ENCODE measurements around the gene ETFDH.

DNA sequence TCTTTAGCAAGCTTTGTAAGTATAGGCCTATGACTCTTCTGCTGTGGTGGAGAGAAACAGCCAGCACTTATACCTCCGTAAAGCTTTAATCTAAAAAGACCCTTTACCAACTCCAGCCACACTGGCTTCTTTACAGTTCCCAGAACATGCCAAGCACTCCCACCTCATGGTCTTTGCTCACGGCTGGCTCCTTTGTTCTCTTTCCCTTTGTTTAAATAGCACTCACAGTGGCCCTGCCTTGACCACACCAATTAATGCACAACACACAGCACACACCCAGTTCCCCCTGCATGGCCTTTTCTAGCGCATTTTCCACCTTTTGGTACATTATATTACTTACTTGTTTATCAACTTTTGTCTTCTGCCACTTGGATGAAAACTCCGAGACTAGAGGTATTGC lies 32.2 kb downstream of the ETFDH start:
- TF ChIP-seq GABPB1 (CRISPR knock-in tag; IDR thresholded peaks at IDR 0.05) = no peak
- no peak for TF ChIP-seq KAT7 (CRISPR knock-in tag; IDR thresholded peaks at IDR 0.05; ENCODE audit: borderline replicate concordance)
- TF ChIP-seq, protein P1, sequence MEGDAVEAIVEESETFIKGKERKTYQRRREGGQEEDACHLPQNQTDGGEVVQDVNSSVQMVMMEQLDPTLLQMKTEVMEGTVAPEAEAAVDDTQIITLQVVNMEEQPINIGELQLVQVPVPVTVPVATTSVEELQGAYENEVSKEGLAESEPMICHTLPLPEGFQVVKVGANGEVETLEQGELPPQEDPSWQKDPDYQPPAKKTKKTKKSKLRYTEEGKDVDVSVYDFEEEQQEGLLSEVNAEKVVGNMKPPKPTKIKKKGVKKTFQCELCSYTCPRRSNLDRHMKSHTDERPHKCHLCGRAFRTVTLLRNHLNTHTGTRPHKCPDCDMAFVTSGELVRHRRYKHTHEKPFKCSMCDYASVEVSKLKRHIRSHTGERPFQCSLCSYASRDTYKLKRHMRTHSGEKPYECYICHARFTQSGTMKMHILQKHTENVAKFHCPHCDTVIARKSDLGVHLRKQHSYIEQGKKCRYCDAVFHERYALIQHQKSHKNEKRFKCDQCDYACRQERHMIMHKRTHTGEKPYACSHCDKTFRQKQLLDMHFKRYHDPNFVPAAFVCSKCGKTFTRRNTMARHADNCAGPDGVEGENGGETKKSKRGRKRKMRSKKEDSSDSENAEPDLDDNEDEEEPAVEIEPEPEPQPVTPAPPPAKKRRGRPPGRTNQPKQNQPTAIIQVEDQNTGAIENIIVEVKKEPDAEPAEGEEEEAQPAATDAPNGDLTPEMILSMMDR (IDR thresholded peaks at IDR 0.05) = no peak
- TF ChIP-seq SP1 (CRISPR knock-in tag; conservative IDR thresholded peaks at IDR 0.05) = no peak
- TF ChIP-seq NFYB (CRISPR knock-in tag; conservative IDR thresholded peaks at IDR 0.05; ENCODE audit: low read depth) = no peak
- TF ChIP-seq, protein P2, sequence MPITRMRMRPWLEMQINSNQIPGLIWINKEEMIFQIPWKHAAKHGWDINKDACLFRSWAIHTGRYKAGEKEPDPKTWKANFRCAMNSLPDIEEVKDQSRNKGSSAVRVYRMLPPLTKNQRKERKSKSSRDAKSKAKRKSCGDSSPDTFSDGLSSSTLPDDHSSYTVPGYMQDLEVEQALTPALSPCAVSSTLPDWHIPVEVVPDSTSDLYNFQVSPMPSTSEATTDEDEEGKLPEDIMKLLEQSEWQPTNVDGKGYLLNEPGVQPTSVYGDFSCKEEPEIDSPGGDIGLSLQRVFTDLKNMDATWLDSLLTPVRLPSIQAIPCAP (CRISPR knock-in tag; IDR thresholded peaks at IDR 0.05) = no peak
- TF ChIP-seq, protein P3, sequence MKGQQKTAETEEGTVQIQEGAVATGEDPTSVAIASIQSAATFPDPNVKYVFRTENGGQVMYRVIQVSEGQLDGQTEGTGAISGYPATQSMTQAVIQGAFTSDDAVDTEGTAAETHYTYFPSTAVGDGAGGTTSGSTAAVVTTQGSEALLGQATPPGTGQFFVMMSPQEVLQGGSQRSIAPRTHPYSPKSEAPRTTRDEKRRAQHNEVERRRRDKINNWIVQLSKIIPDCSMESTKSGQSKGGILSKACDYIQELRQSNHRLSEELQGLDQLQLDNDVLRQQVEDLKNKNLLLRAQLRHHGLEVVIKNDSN (CRISPR knock-in tag; IDR thresholded peaks at IDR 0.05) = no peak
- TF ChIP-seq IRF2 (CRISPR knock-in tag; IDR thresholded peaks at IDR 0.05; ENCODE audit: borderline replicate concordance, low read depth) = no peak
- TF ChIP-seq, protein P4, sequence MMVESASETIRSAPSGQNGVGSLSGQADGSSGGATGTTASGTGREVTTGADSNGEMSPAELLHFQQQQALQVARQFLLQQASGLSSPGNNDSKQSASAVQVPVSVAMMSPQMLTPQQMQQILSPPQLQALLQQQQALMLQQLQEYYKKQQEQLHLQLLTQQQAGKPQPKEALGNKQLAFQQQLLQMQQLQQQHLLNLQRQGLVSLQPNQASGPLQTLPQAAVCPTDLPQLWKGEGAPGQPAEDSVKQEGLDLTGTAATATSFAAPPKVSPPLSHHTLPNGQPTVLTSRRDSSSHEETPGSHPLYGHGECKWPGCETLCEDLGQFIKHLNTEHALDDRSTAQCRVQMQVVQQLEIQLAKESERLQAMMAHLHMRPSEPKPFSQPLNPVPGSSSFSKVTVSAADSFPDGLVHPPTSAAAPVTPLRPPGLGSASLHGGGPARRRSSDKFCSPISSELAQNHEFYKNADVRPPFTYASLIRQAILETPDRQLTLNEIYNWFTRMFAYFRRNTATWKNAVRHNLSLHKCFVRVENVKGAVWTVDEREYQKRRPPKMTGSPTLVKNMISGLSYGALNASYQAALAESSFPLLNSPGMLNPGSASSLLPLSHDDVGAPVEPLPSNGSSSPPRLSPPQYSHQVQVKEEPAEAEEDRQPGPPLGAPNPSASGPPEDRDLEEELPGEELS (CRISPR knock-in tag; IDR thresholded peaks at IDR 0.05) = no peak
- no peak for TF ChIP-seq NR3C1 (CRISPR knock-in tag; conservative IDR thresholded peaks at IDR 0.05; ENCODE audit: low read depth)
- TF ChIP-seq, protein P5, sequence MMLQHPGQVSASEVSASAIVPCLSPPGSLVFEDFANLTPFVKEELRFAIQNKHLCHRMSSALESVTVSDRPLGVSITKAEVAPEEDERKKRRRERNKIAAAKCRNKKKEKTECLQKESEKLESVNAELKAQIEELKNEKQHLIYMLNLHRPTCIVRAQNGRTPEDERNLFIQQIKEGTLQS (CRISPR knock-in tag; conservative IDR thresholded peaks at IDR 0.05) = no peak
- TF ChIP-seq, protein P6, sequence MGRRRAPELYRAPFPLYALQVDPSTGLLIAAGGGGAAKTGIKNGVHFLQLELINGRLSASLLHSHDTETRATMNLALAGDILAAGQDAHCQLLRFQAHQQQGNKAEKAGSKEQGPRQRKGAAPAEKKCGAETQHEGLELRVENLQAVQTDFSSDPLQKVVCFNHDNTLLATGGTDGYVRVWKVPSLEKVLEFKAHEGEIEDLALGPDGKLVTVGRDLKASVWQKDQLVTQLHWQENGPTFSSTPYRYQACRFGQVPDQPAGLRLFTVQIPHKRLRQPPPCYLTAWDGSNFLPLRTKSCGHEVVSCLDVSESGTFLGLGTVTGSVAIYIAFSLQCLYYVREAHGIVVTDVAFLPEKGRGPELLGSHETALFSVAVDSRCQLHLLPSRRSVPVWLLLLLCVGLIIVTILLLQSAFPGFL (CRISPR knock-in tag; IDR thresholded peaks at IDR 0.05; ENCODE audit: borderline replicate concordance) = no peak
- TF ChIP-seq ZNF416 (CRISPR knock-in tag; IDR thresholded peaks at IDR 0.05) = no peak
- TF ChIP-seq, protein P7, sequence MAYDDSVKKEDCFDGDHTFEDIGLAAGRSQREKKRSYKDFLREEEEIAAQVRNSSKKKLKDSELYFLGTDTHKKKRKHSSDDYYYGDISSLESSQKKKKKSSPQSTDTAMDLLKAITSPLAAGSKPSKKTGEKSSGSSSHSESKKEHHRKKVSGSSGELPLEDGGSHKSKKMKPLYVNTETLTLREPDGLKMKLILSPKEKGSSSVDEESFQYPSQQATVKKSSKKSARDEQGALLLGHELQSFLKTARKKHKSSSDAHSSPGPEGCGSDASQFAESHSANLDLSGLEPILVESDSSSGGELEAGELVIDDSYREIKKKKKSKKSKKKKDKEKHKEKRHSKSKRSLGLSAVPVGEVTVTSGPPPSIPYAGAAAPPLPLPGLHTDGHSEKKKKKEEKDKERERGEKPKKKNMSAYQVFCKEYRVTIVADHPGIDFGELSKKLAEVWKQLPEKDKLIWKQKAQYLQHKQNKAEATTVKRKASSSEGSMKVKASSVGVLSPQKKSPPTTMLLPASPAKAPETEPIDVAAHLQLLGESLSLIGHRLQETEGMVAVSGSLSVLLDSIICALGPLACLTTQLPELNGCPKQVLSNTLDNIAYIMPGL (CRISPR knock-in tag; IDR thresholded peaks at IDR 0.05) = no peak

All from WTC11 (cell line).